ENCODE measurements around the gene ARHGAP25.

GRCh38 chr2:68800517-68800916 is 65.9 kb downstream of the ARHGAP25 start:
- TF ChIP-seq POLR2AphosphoS5 (IDR thresholded peaks at IDR 0.05; ENCODE audit: borderline replicate concordance, low read depth, low read length) (no peak), EZH2 (IDR thresholded peaks at IDR 0.05) (no peak), FOXP2 (optimal IDR thresholded peaks at IDR 0.05; ENCODE audit: control extremely low read depth, extremely low read length, insufficient read depth) (no peak)

Data from SK-N-MC (cell line).